LNCaP clone FGC (cell line): ENCODE data around the gene NPW.

ENCODE experiments used
- DNase-seq: peaks from one replicate; pipeline ENCODE4 v3.0.0-alpha.2; 2011; ENCODE audit warnings: low read depth
- H3K4me3 ChIP-seq: 2 replicates; pipeline ENCODE4 v1.5.1; 2011; ENCODE audit warnings: mild to moderate bottlenecking, low read depth, low read length, control low read depth
- TF ChIP-seq, protein P1 (sequence below): IDR thresholded peaks from 2 replicates; pipeline ENCODE4 v1.5.1; 2012; ENCODE audit warnings: mild to moderate bottlenecking; ENCODE audit not compliant: control insufficient read depth, insufficient read depth; ENCODE audit errors: extremely low read depth

The NPW gene

DNA sequence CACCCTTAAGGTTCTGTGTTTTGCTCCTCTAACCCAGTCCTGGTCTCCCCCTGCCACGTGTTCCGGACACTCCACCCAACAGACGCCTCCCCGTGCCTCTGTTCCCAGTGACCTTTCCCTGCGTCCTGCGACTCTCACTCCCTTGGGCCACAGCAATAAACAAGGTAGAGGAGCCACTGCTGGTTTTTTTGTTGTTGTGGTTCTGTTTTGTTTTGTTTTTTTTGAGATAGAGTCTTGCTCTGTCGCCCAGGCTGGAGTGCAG, 3.7 kb upstream of the NPW start:
- no peak overlapping the region for H3K4me3 ChIP-seq
- TF ChIP-seq, protein P1, sequence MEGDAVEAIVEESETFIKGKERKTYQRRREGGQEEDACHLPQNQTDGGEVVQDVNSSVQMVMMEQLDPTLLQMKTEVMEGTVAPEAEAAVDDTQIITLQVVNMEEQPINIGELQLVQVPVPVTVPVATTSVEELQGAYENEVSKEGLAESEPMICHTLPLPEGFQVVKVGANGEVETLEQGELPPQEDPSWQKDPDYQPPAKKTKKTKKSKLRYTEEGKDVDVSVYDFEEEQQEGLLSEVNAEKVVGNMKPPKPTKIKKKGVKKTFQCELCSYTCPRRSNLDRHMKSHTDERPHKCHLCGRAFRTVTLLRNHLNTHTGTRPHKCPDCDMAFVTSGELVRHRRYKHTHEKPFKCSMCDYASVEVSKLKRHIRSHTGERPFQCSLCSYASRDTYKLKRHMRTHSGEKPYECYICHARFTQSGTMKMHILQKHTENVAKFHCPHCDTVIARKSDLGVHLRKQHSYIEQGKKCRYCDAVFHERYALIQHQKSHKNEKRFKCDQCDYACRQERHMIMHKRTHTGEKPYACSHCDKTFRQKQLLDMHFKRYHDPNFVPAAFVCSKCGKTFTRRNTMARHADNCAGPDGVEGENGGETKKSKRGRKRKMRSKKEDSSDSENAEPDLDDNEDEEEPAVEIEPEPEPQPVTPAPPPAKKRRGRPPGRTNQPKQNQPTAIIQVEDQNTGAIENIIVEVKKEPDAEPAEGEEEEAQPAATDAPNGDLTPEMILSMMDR: no peak
- DNase-seq: no peak

DNA sequence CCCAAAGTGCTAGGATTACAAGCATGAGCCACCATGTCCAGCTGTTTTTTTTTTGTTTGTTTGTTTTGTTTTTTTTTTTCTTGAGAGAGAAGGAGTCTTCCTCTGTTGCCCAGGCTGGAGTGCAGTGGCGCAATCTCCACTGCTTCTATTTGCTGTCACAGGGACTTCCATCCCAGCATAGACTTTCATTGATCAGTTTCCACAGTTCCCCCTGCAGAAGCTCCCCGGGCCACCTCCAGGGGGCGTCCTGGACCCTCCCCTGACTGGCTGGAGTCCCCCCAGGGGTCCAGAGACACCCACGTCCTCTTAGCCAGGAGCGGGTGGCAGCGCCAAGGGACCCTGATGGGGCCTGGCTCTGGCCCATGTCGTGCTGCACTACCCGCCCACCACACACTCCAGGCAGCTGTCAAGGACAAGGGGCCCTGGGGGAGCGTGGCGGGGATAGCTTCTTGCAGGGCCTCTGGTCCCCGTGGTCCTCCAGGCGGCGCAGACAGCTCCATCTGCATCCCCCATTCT, 3.1 kb upstream of the NPW start:
- TF ChIP-seq, protein P1: peak; percentile 18; the same call in 1 of the 2 replicates
- no peak for DNase-seq
- no peak overlapping the region for H3K4me3 ChIP-seq

GRCh38 chr16:2019921-2020831, 591 bp downstream of the NPW start:
- TF ChIP-seq, protein P1: no peak
- no peak for DNase-seq
- H3K4me3 ChIP-seq: no peak overlapping the region

DNA sequence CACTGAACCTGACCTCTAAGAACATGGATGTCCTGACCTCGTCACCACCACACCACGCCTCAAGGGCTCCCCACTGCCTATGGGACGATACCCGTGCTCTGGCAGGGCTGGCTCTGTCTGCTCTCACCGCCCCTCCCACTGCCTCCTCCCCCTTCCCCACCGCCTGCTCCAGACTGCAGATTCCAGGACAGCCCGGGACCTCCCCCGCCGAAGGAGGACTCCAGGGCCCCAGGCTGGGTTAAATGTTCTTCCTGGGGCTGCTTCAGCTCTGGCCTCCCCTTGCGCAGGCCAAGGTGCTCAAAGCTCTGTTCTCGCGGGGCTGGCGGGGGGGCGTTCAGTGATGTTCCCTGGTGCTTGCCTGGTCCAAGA, 3.1 kb downstream of the NPW start:
- peak overlapping the region; percentile 28 for H3K4me3 ChIP-seq
- DNase-seq: no peak
- TF ChIP-seq, protein P1: no peak

DNA sequence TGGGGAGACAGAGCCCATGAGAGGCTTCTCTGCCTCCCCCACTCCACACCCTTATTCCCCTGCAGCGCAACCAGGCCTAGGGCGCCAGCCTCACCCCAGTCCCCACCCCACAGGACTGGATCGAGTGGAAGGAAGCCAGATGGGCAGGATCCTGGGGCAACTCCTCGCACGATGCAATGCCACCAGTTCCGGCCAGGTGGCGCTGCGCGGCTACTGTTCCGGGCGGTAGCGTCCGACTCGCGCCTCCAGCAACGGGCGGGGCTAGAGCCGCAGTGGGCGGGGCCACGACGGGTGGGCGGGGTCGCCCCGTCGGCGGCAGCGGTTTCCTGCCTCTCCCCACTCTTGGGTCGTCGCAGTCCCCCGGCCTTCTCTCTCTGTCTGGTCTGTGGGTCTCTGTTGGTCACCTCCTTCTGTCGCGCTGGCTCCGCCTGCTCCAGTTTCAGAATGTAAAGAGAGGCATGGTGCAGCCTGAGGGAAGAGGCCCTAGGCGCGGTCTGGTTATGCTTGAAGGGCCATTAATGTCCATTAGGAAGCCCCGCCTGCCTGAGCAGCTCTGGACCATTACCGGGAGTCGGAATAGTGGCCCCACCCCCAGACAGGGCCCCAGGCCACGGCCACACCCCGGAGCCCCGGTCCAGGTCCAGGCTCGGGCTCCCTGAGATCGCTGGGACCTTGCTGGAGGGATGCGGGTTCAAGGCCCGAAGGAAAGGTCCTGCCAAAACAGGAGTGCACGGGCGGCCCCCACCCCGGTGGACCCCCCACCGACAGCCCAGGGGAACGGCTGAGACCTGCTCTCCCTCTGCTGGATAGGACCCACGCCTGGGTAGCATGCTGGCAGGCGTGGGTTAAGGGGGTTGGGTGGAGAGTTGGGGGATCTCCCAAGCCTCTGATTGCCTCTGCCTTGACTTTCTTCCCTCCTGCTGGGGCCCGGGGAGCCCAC, 3.8 kb downstream of the NPW start:
- DNase-seq: no peak
- TF ChIP-seq, protein P1: peak; percentile 94
- H3K4me3 ChIP-seq: peak overlapping the region; percentile 28

- no peak overlapping the region for H3K4me3 ChIP-seq
- TF ChIP-seq, protein P1: no peak
- DNase-seq: no peak
Measured at GRCh38 chr16:2024032-2024420, 4.4 kb downstream of the NPW start.
